IMR-90 (cell line): ENCODE results near the gene PDGFRA. TPM values are rescaled to one million over a fixed set of nuclear protein-coding genes. Genes with fewer than 3 reads are reported as not detected.

Experiments
- ATAC-seq: fragments of 200-7000 bp; cut with Tn5 transposase; 2 replicates; pipeline ENCODE4 v1.9.1; 2020; ENCODE audit warnings: low read depth, mild to moderate bottlenecking, moderate library complexity
- BruUV-seq: library from RNA; stranded (reverse); fragments of 400-500 nt; replicated peaks from 2 replicates; lab custom pipeline; 2021; lab: Mats Ljungman, UMichigan
- CTCF ChIA-PET: fragments of 300-600 bp; formaldehyde crosslinking; extraction: SDS; loops from one replicate; lab custom pipeline; 2021; ENCODE audit warnings: antibody characterized with exemption; lab: Yijun Ruan, JAX
- POLR2A ChIA-PET: fragments of 300-600 bp; sonication (Branson Sonifier 250); formaldehyde crosslinking; loops from one replicate; lab custom pipeline; 2022; ENCODE audit warnings: antibody characterized with exemption; ENCODE audit not compliant: unreplicated experiment; lab: Charles Lee
- DNase-seq: peaks from one replicate; pipeline ENCODE4 v3.0.0; 2013
- H2AFZ ChIP-seq: replicated peaks from 2 replicates; pipeline ENCODE3; 2013; ENCODE audit warnings: low read length, mild to moderate bottlenecking; ENCODE audit not compliant: poor library complexity
- H2AK5ac ChIP-seq: 2 replicates; pipeline ENCODE4 v1.6.1; 2013; ENCODE audit warnings: low read depth, low read length, inconsistent platforms
- H2AK9ac ChIP-seq: replicated peaks from 2 replicates; pipeline ENCODE3; 2013; ENCODE audit warnings: mild to moderate bottlenecking, low read depth, low read length, moderate library complexity; ENCODE audit not compliant: poor library complexity
- H2BK120ac ChIP-seq: 2 replicates; pipeline ENCODE4 v1.6.1; 2013; ENCODE audit warnings: low read depth, low read length, inconsistent platforms
- H2BK15ac ChIP-seq: 3 replicates; pipeline ENCODE4 v1.6.1; 2013; ENCODE audit warnings: low read depth, low read length, inconsistent platforms
- H2BK20ac ChIP-seq: 2 replicates; pipeline ENCODE4 v1.6.1; 2013; ENCODE audit warnings: low read depth, mild to moderate bottlenecking, inconsistent platforms, low read length, moderate library complexity
- H2BK5ac ChIP-seq: 2 replicates; pipeline ENCODE4 v1.6.1; 2013; ENCODE audit warnings: mild to moderate bottlenecking, low read depth, low read length, inconsistent platforms; ENCODE audit not compliant: poor library complexity, severe bottlenecking
- H3K14ac ChIP-seq: replicated peaks from 2 replicates; pipeline ENCODE4 v1.6.1; 2013; ENCODE audit warnings: low read depth, low read length, inconsistent platforms
- H3K18ac ChIP-seq: 2 replicates; pipeline ENCODE4 v1.6.1; 2013; ENCODE audit warnings: low read depth, low read length, control low read depth
- H3K23ac ChIP-seq: 2 replicates; pipeline ENCODE4 v1.6.1; 2013; ENCODE audit warnings: low read depth, low read length, inconsistent platforms
- H3K27ac ChIP-seq: 2 replicates; pipeline ENCODE4 v1.5.1; 2013; ENCODE audit warnings: mild to moderate bottlenecking, control low read depth, low read length; ENCODE audit not compliant: insufficient read depth
- H3K27me3 ChIP-seq: 2 replicates; pipeline ENCODE4 v1.6.1; 2013; ENCODE audit warnings: low read length; ENCODE audit not compliant: control insufficient read depth, insufficient read depth
- H3K36me3 ChIP-seq: 2 replicates; pipeline ENCODE4 v1.6.1; 2013; ENCODE audit warnings: low read length, mixed read lengths; ENCODE audit not compliant: control insufficient read depth, insufficient read depth
- H3K4ac ChIP-seq: 2 replicates; pipeline ENCODE4 v1.6.1; 2013; ENCODE audit warnings: low read depth, low read length, inconsistent platforms
- H3K4me1 ChIP-seq: 2 replicates; pipeline ENCODE4 v1.6.1; 2013; ENCODE audit warnings: low read length, mixed read lengths; ENCODE audit not compliant: control insufficient read depth, insufficient read depth
- H3K4me2 ChIP-seq: 2 replicates; pipeline ENCODE4 v1.6.1; 2013; ENCODE audit warnings: low read depth, mild to moderate bottlenecking, control low read depth, low read length, moderate library complexity
- H3K4me3 ChIP-seq: 2 replicates; pipeline ENCODE4 v1.5.1; 2013; ENCODE audit warnings: low read depth, mild to moderate bottlenecking, control low read depth, low read length, moderate library complexity; ENCODE audit not compliant: insufficient read depth
- H3K56ac ChIP-seq: 2 replicates; pipeline ENCODE4 v1.6.1; 2013; ENCODE audit warnings: low read length, inconsistent platforms; ENCODE audit not compliant: insufficient read depth; ENCODE audit errors: extremely low read depth
- H3K79me1 ChIP-seq, 2 experiments: 2 replicates each; pipeline ENCODE4 v1.6.1; 2013; ENCODE audit warnings: low read length in 2 of 2, inconsistent platforms in 1 of 2, low read depth in 1 of 2
- H3K9ac ChIP-seq: 2 replicates; pipeline ENCODE4 v1.6.1; 2013; ENCODE audit warnings: low read depth, low read length, control low read depth
- H3K9me1 ChIP-seq: 2 replicates; pipeline ENCODE4 v1.6.1; 2013; ENCODE audit warnings: low read length, inconsistent platforms; ENCODE audit not compliant: insufficient read depth
- H3K9me3 ChIP-seq: 2 replicates; pipeline ENCODE4 v1.6.1; 2013; ENCODE audit warnings: low read length; ENCODE audit not compliant: control insufficient read depth, insufficient read depth
- H4K20me1 ChIP-seq: 2 replicates; pipeline ENCODE4 v1.6.1; 2013; ENCODE audit warnings: low read length, inconsistent platforms; ENCODE audit not compliant: insufficient read depth
- H4K5ac ChIP-seq: 2 replicates; pipeline ENCODE4 v1.6.1; 2013; ENCODE audit warnings: mild to moderate bottlenecking, low read depth, low read length, control low read depth
- H4K8ac ChIP-seq, 2 experiments: 2 replicates each; pipeline ENCODE4 v1.6.1; 2013; ENCODE audit warnings: low read depth in 2 of 2, low read length in 2 of 2, control low read depth in 1 of 2, inconsistent platforms in 1 of 2
- H4K91ac ChIP-seq: 2 replicates; pipeline ENCODE4 v1.6.1; 2013; ENCODE audit warnings: low read depth, low read length, inconsistent platforms; ENCODE audit not compliant: insufficient read depth
- BHLHE40 ChIP-seq: fragments of 150-350 bp; IDR thresholded peaks from 2 replicates; pipeline ENCODE4 v1.6.1; 2016; ENCODE audit warnings: mild to moderate bottlenecking, low read depth, low read length
- CEBPB ChIP-seq: IDR thresholded peaks from 2 replicates; pipeline ENCODE4 v1.6.1; 2012; ENCODE audit warnings: low read depth, low read length, improper control_type of control experiment
- CHD1 ChIP-seq: IDR thresholded peaks from 2 replicates; pipeline ENCODE4 v1.6.1; 2012; ENCODE audit warnings: low read depth, low read length, improper control_type of control experiment
- MAFK ChIP-seq: IDR thresholded peaks from 2 replicates; pipeline ENCODE4 v1.6.1; 2012; ENCODE audit warnings: low read depth, low read length, improper control_type of control experiment
- NFE2L2 ChIP-seq: fragments of 150-350 bp; IDR thresholded peaks from 2 replicates; pipeline ENCODE4 v1.6.1; 2016; ENCODE audit warnings: low read depth, mild to moderate bottlenecking, low read length
- POLR2A ChIP-seq: IDR thresholded peaks from 2 replicates; pipeline ENCODE4 v1.6.1; 2012; ENCODE audit warnings: mild to moderate bottlenecking, low read depth, low read length
- RAD21 ChIP-seq: IDR thresholded peaks from 2 replicates; pipeline ENCODE4 v1.6.1; 2012; ENCODE audit warnings: low read length, improper control_type of control experiment
- RCOR1 ChIP-seq: IDR thresholded peaks from 2 replicates; pipeline ENCODE4 v1.6.1; 2012; ENCODE audit warnings: mild to moderate bottlenecking, low read length, improper control_type of control experiment; ENCODE audit not compliant: insufficient replicate concordance
- RFX5 ChIP-seq: IDR thresholded peaks from 2 replicates; pipeline ENCODE4 v1.8.0; 2012; ENCODE audit warnings: low read depth, mild to moderate bottlenecking, low read length, moderate library complexity
- SMC3 ChIP-seq: fragments of 150-350 bp; IDR thresholded peaks from 2 replicates; pipeline ENCODE4 v1.6.1; 2016; ENCODE audit warnings: low read depth, mild to moderate bottlenecking, antibody characterized with exemption, low read length, moderate library complexity
- WGBS, 2 experiments: methylation state at CpG; one replicate each; pipeline versions ENCODE4 v1.1.5 to v1.1.7; 2013; ENCODE audit warnings: missing lambda C conversion rate in 2 of 2; ENCODE audit not compliant: insufficient read length in 1 of 2; ENCODE audit errors: extremely low coverage in 2 of 2; 5-methylcytosine and 5-hydroxymethylcytosine counted together
- dilution Hi-C: fragments of 300-500 bp; cut with HindIII; formaldehyde crosslinking; loops from one replicate; pipeline ENCODE4 v1.14.3; 2018; ENCODE audit warnings: low sequenced_read_pairs; ENCODE audit not compliant: unreplicated experiment
- in situ Hi-C: fragments of 300-500 bp; cut with MboI; formaldehyde crosslinking; loops from 3 replicates; pipeline ENCODE4 v1.14.3; 2019; ENCODE audit warnings: low sequenced_read_pairs, inconsistent platforms, mixed read lengths
- intact Hi-C: fragments of 100-400 bp; cut with micrococcal nuclease; formaldehyde crosslinking; loops from 2 replicates; pipeline ENCODE4 v1.10.0; 2022
- polyA plus RNA-seq, 3 experiments: library from polyadenylated mRNA; depleted of rRNA; stranded (reverse); fragments of >200 nt; gene quantifications; 2 replicates each; pipeline ENCODE4 v1.2.3, GENCODE V29; 2012; ENCODE audit warnings: low replicate concordance in 1 of 3
- total RNA-seq: library from RNA; depleted of rRNA; stranded (reverse); fragments of >200 nt; gene quantifications from 2 replicates; pipeline ENCODE4 v1.2.3, GENCODE V29; 2012
- TF ChIP-seq, protein P1 (sequence below): conservative IDR thresholded peaks from 2 replicates; pipeline ENCODE4 v1.5.1; 2012; ENCODE audit warnings: mild to moderate bottlenecking, low read depth, low read length, improper control_type of control experiment

PDGFRA gene
- total and polyA plus RNA-seq, 2 of the 4 experiments (the other 2 are of a cell fraction): 60.8 to 168 TPM

DNA sequence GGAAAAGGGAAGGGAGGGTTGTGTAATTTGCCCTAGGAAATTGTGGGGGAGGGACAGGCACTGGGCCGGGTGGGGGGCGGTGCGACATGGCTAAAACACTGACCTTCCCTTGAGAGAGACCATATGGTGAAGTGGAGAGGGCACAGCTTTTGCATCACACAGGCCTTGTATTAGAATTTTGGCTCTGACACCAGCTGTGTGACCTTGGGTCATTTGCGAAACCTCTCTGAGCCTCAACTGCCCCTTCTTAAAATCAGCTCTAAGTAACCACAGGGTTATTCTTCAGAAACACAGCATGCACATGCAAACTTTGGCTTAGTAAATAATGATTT, 25.8 kb downstream of the PDGFRA start:
- H3K4me1 ChIP-seq: peaks cover 18% of the 10 kb centered on the region
- POLR2A ChIA-PET: no interaction called here

More for the DNA sequence above, 25.8 kb downstream of the PDGFRA start:
- DNase-seq (no peak), ATAC-seq (peak; percentile 6; the same call in 1 of the 2 replicates)
- dilution Hi-C loops: no loop called here
- BruUV-seq: no TSS peak
- TF ChIP-seq SMC3 (no peak), NFE2L2 (no peak), RCOR1 (no peak), MAFK (no peak), CEBPB (no peak), RFX5 (no peak), RAD21 (no peak), POLR2A (no peak), CHD1 (no peak), BHLHE40 (no peak)
- TF ChIP-seq, protein P1, sequence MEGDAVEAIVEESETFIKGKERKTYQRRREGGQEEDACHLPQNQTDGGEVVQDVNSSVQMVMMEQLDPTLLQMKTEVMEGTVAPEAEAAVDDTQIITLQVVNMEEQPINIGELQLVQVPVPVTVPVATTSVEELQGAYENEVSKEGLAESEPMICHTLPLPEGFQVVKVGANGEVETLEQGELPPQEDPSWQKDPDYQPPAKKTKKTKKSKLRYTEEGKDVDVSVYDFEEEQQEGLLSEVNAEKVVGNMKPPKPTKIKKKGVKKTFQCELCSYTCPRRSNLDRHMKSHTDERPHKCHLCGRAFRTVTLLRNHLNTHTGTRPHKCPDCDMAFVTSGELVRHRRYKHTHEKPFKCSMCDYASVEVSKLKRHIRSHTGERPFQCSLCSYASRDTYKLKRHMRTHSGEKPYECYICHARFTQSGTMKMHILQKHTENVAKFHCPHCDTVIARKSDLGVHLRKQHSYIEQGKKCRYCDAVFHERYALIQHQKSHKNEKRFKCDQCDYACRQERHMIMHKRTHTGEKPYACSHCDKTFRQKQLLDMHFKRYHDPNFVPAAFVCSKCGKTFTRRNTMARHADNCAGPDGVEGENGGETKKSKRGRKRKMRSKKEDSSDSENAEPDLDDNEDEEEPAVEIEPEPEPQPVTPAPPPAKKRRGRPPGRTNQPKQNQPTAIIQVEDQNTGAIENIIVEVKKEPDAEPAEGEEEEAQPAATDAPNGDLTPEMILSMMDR: no peak
- no peak overlapping the region for H3K18ac ChIP-seq
- peaks cover 24 to 71% of the 10 kb centered on the region in 2 experiments for H3K79me1 ChIP-seq
- intact Hi-C loops: no loop called here
- H4K8ac ChIP-seq: no peak overlapping the region
- H3K9me1 ChIP-seq: peaks cover 18% of the 10 kb centered on the region
- H3K9ac ChIP-seq: no peak overlapping the region
- H2AK5ac ChIP-seq: no peak overlapping the region
- no peaks in the 10 kb centered on the region for H3K27me3 ChIP-seq
- in situ Hi-C loops: no loop called here
- H2BK20ac ChIP-seq: no peak overlapping the region
- WGBS, 2 experiments: no CpG with 5 or more reads among the region's 4 CpGs
- H3K4me2 ChIP-seq: peak overlapping the region; percentile 29; the same call in 1 of the 2 replicates
- no peaks in the 10 kb centered on the region for H3K9me3 ChIP-seq
- H3K4ac ChIP-seq: no peak overlapping the region
- no peak overlapping the region for H4K91ac ChIP-seq
- no peak overlapping the region for H4K5ac ChIP-seq
- 0 out of 2 replicates have a peak overlapping the region, but pooled peaks have one; percentile 1 for H3K23ac ChIP-seq
- peaks cover 27% of the 10 kb centered on the region for H3K36me3 ChIP-seq
- no peak overlapping the region for H2BK5ac ChIP-seq
- no peak overlapping the region for H3K14ac ChIP-seq
- H4K20me1 ChIP-seq: peaks cover 89% of the 10 kb centered on the region
- no peak overlapping the region for H2BK120ac ChIP-seq
- CTCF ChIA-PET: no interaction called here
- H3K4me3 ChIP-seq: no peak overlapping the region
- no peak overlapping the region for H2BK15ac ChIP-seq
- H3K56ac ChIP-seq: no peak overlapping the region
- H2AK9ac ChIP-seq: no peak overlapping the region
- peak overlapping the region; percentile 61; the same call in 1 of the 2 replicates for H3K27ac ChIP-seq
- no peak overlapping the region for H2AFZ ChIP-seq
